IMR-90 (cell line): ENCODE measurements around the gene CERKL. TPM values are rescaled to one million over a fixed set of nuclear protein-coding genes. Genes with fewer than 3 reads are reported as not detected.

Experiments
- ATAC-seq: fragments of 200-7000 bp; cut with Tn5 transposase; 2 replicates; pipeline ENCODE4 v1.9.1; 2020; ENCODE audit warnings: low read depth, mild to moderate bottlenecking, moderate library complexity
- BruUV-seq: library from RNA; stranded (reverse); fragments of 400-500 nt; replicated peaks from 2 replicates; lab custom pipeline; 2021; lab: Mats Ljungman, UMichigan
- CTCF ChIA-PET: fragments of 300-600 bp; formaldehyde crosslinking; extraction: SDS; loops from one replicate; lab custom pipeline; 2021; ENCODE audit warnings: antibody characterized with exemption; lab: Yijun Ruan, JAX
- POLR2A ChIA-PET: fragments of 300-600 bp; sonication (Branson Sonifier 250); formaldehyde crosslinking; loops from one replicate; lab custom pipeline; 2022; ENCODE audit warnings: antibody characterized with exemption; ENCODE audit not compliant: unreplicated experiment; lab: Charles Lee
- DNase-seq: peaks from one replicate; pipeline ENCODE4 v3.0.0; 2013
- H2AFZ ChIP-seq: replicated peaks from 2 replicates; pipeline ENCODE3; 2013; ENCODE audit warnings: low read length, mild to moderate bottlenecking; ENCODE audit not compliant: poor library complexity
- H2AK5ac ChIP-seq: 2 replicates; pipeline ENCODE4 v1.6.1; 2013; ENCODE audit warnings: low read depth, low read length, inconsistent platforms
- H2AK9ac ChIP-seq: replicated peaks from 2 replicates; pipeline ENCODE3; 2013; ENCODE audit warnings: mild to moderate bottlenecking, low read depth, low read length, moderate library complexity; ENCODE audit not compliant: poor library complexity
- H2BK120ac ChIP-seq: 2 replicates; pipeline ENCODE4 v1.6.1; 2013; ENCODE audit warnings: low read depth, low read length, inconsistent platforms
- H2BK15ac ChIP-seq: 3 replicates; pipeline ENCODE4 v1.6.1; 2013; ENCODE audit warnings: low read depth, low read length, inconsistent platforms
- H2BK20ac ChIP-seq: 2 replicates; pipeline ENCODE4 v1.6.1; 2013; ENCODE audit warnings: low read depth, mild to moderate bottlenecking, inconsistent platforms, low read length, moderate library complexity
- H2BK5ac ChIP-seq: 2 replicates; pipeline ENCODE4 v1.6.1; 2013; ENCODE audit warnings: mild to moderate bottlenecking, low read depth, low read length, inconsistent platforms; ENCODE audit not compliant: poor library complexity, severe bottlenecking
- H3K14ac ChIP-seq: replicated peaks from 2 replicates; pipeline ENCODE4 v1.6.1; 2013; ENCODE audit warnings: low read depth, low read length, inconsistent platforms
- H3K18ac ChIP-seq: 2 replicates; pipeline ENCODE4 v1.6.1; 2013; ENCODE audit warnings: low read depth, low read length, control low read depth
- H3K23ac ChIP-seq: 2 replicates; pipeline ENCODE4 v1.6.1; 2013; ENCODE audit warnings: low read depth, low read length, inconsistent platforms
- H3K27ac ChIP-seq: 2 replicates; pipeline ENCODE4 v1.5.1; 2013; ENCODE audit warnings: mild to moderate bottlenecking, control low read depth, low read length; ENCODE audit not compliant: insufficient read depth
- H3K27me3 ChIP-seq: 2 replicates; pipeline ENCODE4 v1.6.1; 2013; ENCODE audit warnings: low read length; ENCODE audit not compliant: control insufficient read depth, insufficient read depth
- H3K36me3 ChIP-seq: 2 replicates; pipeline ENCODE4 v1.6.1; 2013; ENCODE audit warnings: low read length, mixed read lengths; ENCODE audit not compliant: control insufficient read depth, insufficient read depth
- H3K4ac ChIP-seq: 2 replicates; pipeline ENCODE4 v1.6.1; 2013; ENCODE audit warnings: low read depth, low read length, inconsistent platforms
- H3K4me1 ChIP-seq: 2 replicates; pipeline ENCODE4 v1.6.1; 2013; ENCODE audit warnings: low read length, mixed read lengths; ENCODE audit not compliant: control insufficient read depth, insufficient read depth
- H3K4me2 ChIP-seq: 2 replicates; pipeline ENCODE4 v1.6.1; 2013; ENCODE audit warnings: low read depth, mild to moderate bottlenecking, control low read depth, low read length, moderate library complexity
- H3K4me3 ChIP-seq: 2 replicates; pipeline ENCODE4 v1.5.1; 2013; ENCODE audit warnings: low read depth, mild to moderate bottlenecking, control low read depth, low read length, moderate library complexity; ENCODE audit not compliant: insufficient read depth
- H3K56ac ChIP-seq: 2 replicates; pipeline ENCODE4 v1.6.1; 2013; ENCODE audit warnings: low read length, inconsistent platforms; ENCODE audit not compliant: insufficient read depth; ENCODE audit errors: extremely low read depth
- H3K79me1 ChIP-seq, 2 experiments: 2 replicates each; pipeline ENCODE4 v1.6.1; 2013; ENCODE audit warnings: low read length in 2 of 2, inconsistent platforms in 1 of 2, low read depth in 1 of 2
- H3K9ac ChIP-seq: 2 replicates; pipeline ENCODE4 v1.6.1; 2013; ENCODE audit warnings: low read depth, low read length, control low read depth
- H3K9me1 ChIP-seq: 2 replicates; pipeline ENCODE4 v1.6.1; 2013; ENCODE audit warnings: low read length, inconsistent platforms; ENCODE audit not compliant: insufficient read depth
- H3K9me3 ChIP-seq: 2 replicates; pipeline ENCODE4 v1.6.1; 2013; ENCODE audit warnings: low read length; ENCODE audit not compliant: control insufficient read depth, insufficient read depth
- H4K20me1 ChIP-seq: 2 replicates; pipeline ENCODE4 v1.6.1; 2013; ENCODE audit warnings: low read length, inconsistent platforms; ENCODE audit not compliant: insufficient read depth
- H4K5ac ChIP-seq: 2 replicates; pipeline ENCODE4 v1.6.1; 2013; ENCODE audit warnings: mild to moderate bottlenecking, low read depth, low read length, control low read depth
- H4K8ac ChIP-seq, 2 experiments: 2 replicates each; pipeline ENCODE4 v1.6.1; 2013; ENCODE audit warnings: low read depth in 2 of 2, low read length in 2 of 2, control low read depth in 1 of 2, inconsistent platforms in 1 of 2
- H4K91ac ChIP-seq: 2 replicates; pipeline ENCODE4 v1.6.1; 2013; ENCODE audit warnings: low read depth, low read length, inconsistent platforms; ENCODE audit not compliant: insufficient read depth
- BHLHE40 ChIP-seq: fragments of 150-350 bp; IDR thresholded peaks from 2 replicates; pipeline ENCODE4 v1.6.1; 2016; ENCODE audit warnings: mild to moderate bottlenecking, low read depth, low read length
- CEBPB ChIP-seq: IDR thresholded peaks from 2 replicates; pipeline ENCODE4 v1.6.1; 2012; ENCODE audit warnings: low read depth, low read length, improper control_type of control experiment
- ELK1 ChIP-seq: fragments of 150-350 bp; IDR thresholded peaks from 2 replicates; pipeline ENCODE4 v1.6.1; 2016; ENCODE audit warnings: low read depth, mild to moderate bottlenecking, low read length, moderate library complexity, borderline replicate concordance
- FOS ChIP-seq: fragments of 150-350 bp; IDR thresholded peaks from 2 replicates; pipeline ENCODE4 v1.6.1; 2016; ENCODE audit warnings: low read depth, low read length
- POLR2A ChIP-seq: IDR thresholded peaks from 2 replicates; pipeline ENCODE4 v1.6.1; 2012; ENCODE audit warnings: mild to moderate bottlenecking, low read depth, low read length
- RAD21 ChIP-seq: IDR thresholded peaks from 2 replicates; pipeline ENCODE4 v1.6.1; 2012; ENCODE audit warnings: low read length, improper control_type of control experiment
- WGBS, 2 experiments: methylation state at CpG; one replicate each; pipeline versions ENCODE4 v1.1.5 to v1.1.7; 2013; ENCODE audit warnings: missing lambda C conversion rate in 2 of 2; ENCODE audit not compliant: insufficient read length in 1 of 2; ENCODE audit errors: extremely low coverage in 2 of 2; 5-methylcytosine and 5-hydroxymethylcytosine counted together
- dilution Hi-C: fragments of 300-500 bp; cut with HindIII; formaldehyde crosslinking; loops from one replicate; pipeline ENCODE4 v1.14.3; 2018; ENCODE audit warnings: low sequenced_read_pairs; ENCODE audit not compliant: unreplicated experiment
- in situ Hi-C: fragments of 300-500 bp; cut with MboI; formaldehyde crosslinking; loops from 3 replicates; pipeline ENCODE4 v1.14.3; 2019; ENCODE audit warnings: low sequenced_read_pairs, inconsistent platforms, mixed read lengths
- intact Hi-C: fragments of 100-400 bp; cut with micrococcal nuclease; formaldehyde crosslinking; loops from 2 replicates; pipeline ENCODE4 v1.10.0; 2022
- polyA plus RNA-seq, 3 experiments: library from polyadenylated mRNA; depleted of rRNA; stranded (reverse); fragments of >200 nt; gene quantifications; 2 replicates each; pipeline ENCODE4 v1.2.3, GENCODE V29; 2012; ENCODE audit warnings: low replicate concordance in 1 of 3
- total RNA-seq: library from RNA; depleted of rRNA; stranded (reverse); fragments of >200 nt; gene quantifications from 2 replicates; pipeline ENCODE4 v1.2.3, GENCODE V29; 2012

The CERKL gene
- total and polyA plus RNA-seq, 2 of the 4 experiments (the other 2 are of a cell fraction) = under 0.01 TPM; not detected in 1

GRCh38 chr2:181546086-181546485, 110.8 kb downstream of the CERKL start:
- DNase-seq = peak; percentile 8
- H3K36me3 ChIP-seq = no peaks in the 10 kb centered on the region
- ATAC-seq = no peak
- TF ChIP-seq POLR2A (no peak), FOS (no peak), BHLHE40 (no peak), RAD21 (no peak), CEBPB (no peak), ELK1 (no peak)
- no peak overlapping the region for H3K23ac ChIP-seq
- H3K14ac ChIP-seq = no peak overlapping the region
- no peaks in the 10 kb centered on the region for H3K9me3 ChIP-seq
- H2BK20ac ChIP-seq = no peak overlapping the region
- no peak overlapping the region for H2AK5ac ChIP-seq
- H3K27me3 ChIP-seq = no peaks in the 10 kb centered on the region; the same call in 1 of the 2 replicates
- H3K4me1 ChIP-seq = no peaks in the 10 kb centered on the region
- H3K4ac ChIP-seq = no peak overlapping the region
- no peak overlapping the region for H3K9ac ChIP-seq
- no peak overlapping the region for H3K56ac ChIP-seq
- H4K20me1 ChIP-seq = no peaks in the 10 kb centered on the region
- no peaks in the 10 kb centered on the region for H3K79me1 ChIP-seq
- H3K27ac ChIP-seq = no peak overlapping the region
- H3K4me2 ChIP-seq = peak overlapping the region; percentile 62; the same call in 1 of the 2 replicates
- no peak overlapping the region for H2BK15ac ChIP-seq
- H3K4me3 ChIP-seq = no peak overlapping the region
- no CpG with 5 or more reads among the region's 3 CpGs for WGBS, 2 experiments
- POLR2A ChIA-PET = no interaction called here
- H2BK120ac ChIP-seq = no peak overlapping the region
- no peak overlapping the region for H2AK9ac ChIP-seq
- intact Hi-C loops = no loop called here
- in situ Hi-C loops = no loop called here
- CTCF ChIA-PET = interaction anchor here (0.5 to 1.7 kb wide), 3 partner anchors 20 to 278 kb away, joined by 3 to 4 read pairs (median 3); no protein-coding TSS in a partner anchor
- H2AFZ ChIP-seq = no peak overlapping the region
- H4K5ac ChIP-seq = no peak overlapping the region
- no peak overlapping the region for H3K18ac ChIP-seq
- no peak overlapping the region for H2BK5ac ChIP-seq
- no peak overlapping the region for H4K91ac ChIP-seq
- no TSS peak for BruUV-seq
- no peak overlapping the region for H4K8ac ChIP-seq
- no peaks in the 10 kb centered on the region for H3K9me1 ChIP-seq
- dilution Hi-C loops = no loop called here
